ENCODE results near the gene LRMDA. TPM values are rescaled to one million over a fixed set of nuclear protein-coding genes. Genes with fewer than 3 reads are reported as not detected.

Gene LRMDA
- total and polyA plus RNA-seq, 2 of the 8 experiments (the other 6 are each of a cell fraction or from before 2014, with no cell fraction given): 0.86 to 2.8 TPM

- no peaks in the 10 kb centered on the region for H3K79me2 ChIP-seq (ENCODE audit: control insufficient read depth in 1 of 2, insufficient read depth in 2 of 2, low read length in 2 of 2)
- no peaks in the 10 kb centered on the region for H4K20me1 ChIP-seq (replicated peaks in 1 of 2; ENCODE audit: control insufficient read depth in 1 of 2, insufficient read depth in 2 of 2, low read length in 2 of 2)
- H2BK15ac ChIP-seq (ENCODE audit: low read length): no peak overlapping the region
- H2AFZ ChIP-seq (ENCODE audit: low read length): no peak overlapping the region
- 82% methylated on average over 3 of the region's 3 CpGs; no CpG with 5 or more reads in 1 of the 2 experiments for WGBS, 2 experiments (ENCODE audit: extremely low coverage in 1 of 2, insufficient coverage in 1 of 2, insufficient read length in 1 of 2, insufficient replicate concordance in 2 of 2, low coverage in 1 of 2, low lambda C conversion rate in 2 of 2, missing lambda C conversion rate in 1 of 2)
- no peak overlapping the region for H2BK12ac ChIP-seq (ENCODE audit: low read depth, low read length)
- H2BK120ac ChIP-seq (replicated peaks; ENCODE audit: low read depth, low read length): no peak overlapping the region
- no peak for DNase-seq (ENCODE audit: low read depth in 1 of 2, low spot score in 2 of 2)
- FAIRE-seq: no peak
- H2BK5ac ChIP-seq (ENCODE audit: low read depth, low read length): no peak overlapping the region
- no peak overlapping the region for H3K27ac ChIP-seq (ENCODE audit: low read depth, low read length)
- no peak overlapping the region for H3K18ac ChIP-seq (ENCODE audit: extremely low read depth, low read length)
- H3K23me2 ChIP-seq (ENCODE audit: low read depth, low read length): no peaks in the 10 kb centered on the region
- no peaks in the 10 kb centered on the region for H3K27me3 ChIP-seq (replicated peaks in 1 of 4; ENCODE audit: control insufficient read depth in 3 of 4, extremely low read depth in 1 of 4, insufficient read depth in 3 of 4, low read length in 3 of 4)
- no peaks in the 10 kb centered on the region for H3K36me3 ChIP-seq (ENCODE audit: control insufficient read depth in 2 of 4, insufficient read depth in 4 of 4, low read length in 3 of 4)
- no peak overlapping the region for H3K4me2 ChIP-seq (ENCODE audit: insufficient read depth in 1 of 2, low read depth in 2 of 2, low read length in 2 of 2)
- no peak overlapping the region for H4K91ac ChIP-seq (replicated peaks; ENCODE audit: insufficient read length, low read length)
- no peak overlapping the region for H2BK20ac ChIP-seq (ENCODE audit: low read length)
- H3K14ac ChIP-seq (ENCODE audit: insufficient read length): no peak overlapping the region
- H3K23ac ChIP-seq (ENCODE audit: insufficient read length): no peak overlapping the region
- ChIA-PET POLR2A (ENCODE audit: partially characterized antibody) (no interaction called here), CTCF (ENCODE audit: partially characterized antibody) (no interaction called here)
- 0 out of 7 replicates have a peak, but pooled peaks cover 0 to 2% (median 0%) of the 10 kb centered on the region in 4 experiments for H3K4me1 ChIP-seq (replicated peaks in 1 of 4; ENCODE audit: control insufficient read depth in 3 of 4, insufficient read depth in 4 of 4, low read length in 3 of 4)
- no peak overlapping the region for H4K5ac ChIP-seq (ENCODE audit: insufficient read length, low read depth, low read length)
- H4K8ac ChIP-seq (ENCODE audit: extremely low read depth, insufficient read depth, low read length): no peak overlapping the region
- H2AK5ac ChIP-seq (ENCODE audit: low read depth, low read length): no peak overlapping the region
- H3K9ac ChIP-seq (replicated peaks in 1 of 4; ENCODE audit: extremely low read depth in 1 of 4, low read depth in 3 of 4, low read length in 3 of 4): no peak overlapping the region
- H3K4me3 ChIP-seq (ENCODE audit: extremely low read depth in 1 of 4, insufficient read depth in 2 of 4, low read depth in 3 of 4, low read length in 4 of 4): no peak overlapping the region
- H3K9me3 ChIP-seq (ENCODE audit: insufficient read depth in 2 of 2, low read depth in 1 of 2, low read length in 1 of 2): no peaks in the 10 kb centered on the region
- no peak overlapping the region for H3K4ac ChIP-seq (replicated peaks; ENCODE audit: insufficient read length, low read depth, low read length)
- no peaks in the 10 kb centered on the region for H3K79me1 ChIP-seq (ENCODE audit: low read depth, low read length)
- no peak overlapping the region for H3K56ac ChIP-seq (replicated peaks; ENCODE audit: insufficient read length, low read depth, low read length)
- TF ChIP-seq JUN (IDR thresholded peaks at IDR 0.05; ENCODE audit: low read depth, low read length) (no peak), NANOG (IDR thresholded peaks at IDR 0.05; ENCODE audit: insufficient read depth, low read depth, low read length, poor library complexity, severe bottlenecking) (no peak), TEAD4 (IDR thresholded peaks at IDR 0.05; ENCODE audit: low read depth, low read length) (no peak)
Measured at GRCh38 chr10:75619635-75620034, 188.2 kb downstream of the LRMDA start.
